Erythroblast (primary cell): Measurements from ENCODE around the gene TCAF1.

ENCODE experiments used
- DNase-seq, 2 experiments: peaks; one replicate each; lab custom pipeline; 2025; lab: John Stamatoyannopoulos, UW
- GATA1 ChIP-seq: IDR thresholded peaks from 2 replicates; pipeline ENCODE4 v1.6.1; 2011; ENCODE audit warnings: low read depth, mild to moderate bottlenecking, control low read depth, low read length, moderate library complexity
- POLR2A ChIP-seq: IDR thresholded peaks from 2 replicates; pipeline ENCODE4 v1.6.1; 2011; ENCODE audit warnings: mild to moderate bottlenecking, low read length

TCAF1 gene

DNA sequence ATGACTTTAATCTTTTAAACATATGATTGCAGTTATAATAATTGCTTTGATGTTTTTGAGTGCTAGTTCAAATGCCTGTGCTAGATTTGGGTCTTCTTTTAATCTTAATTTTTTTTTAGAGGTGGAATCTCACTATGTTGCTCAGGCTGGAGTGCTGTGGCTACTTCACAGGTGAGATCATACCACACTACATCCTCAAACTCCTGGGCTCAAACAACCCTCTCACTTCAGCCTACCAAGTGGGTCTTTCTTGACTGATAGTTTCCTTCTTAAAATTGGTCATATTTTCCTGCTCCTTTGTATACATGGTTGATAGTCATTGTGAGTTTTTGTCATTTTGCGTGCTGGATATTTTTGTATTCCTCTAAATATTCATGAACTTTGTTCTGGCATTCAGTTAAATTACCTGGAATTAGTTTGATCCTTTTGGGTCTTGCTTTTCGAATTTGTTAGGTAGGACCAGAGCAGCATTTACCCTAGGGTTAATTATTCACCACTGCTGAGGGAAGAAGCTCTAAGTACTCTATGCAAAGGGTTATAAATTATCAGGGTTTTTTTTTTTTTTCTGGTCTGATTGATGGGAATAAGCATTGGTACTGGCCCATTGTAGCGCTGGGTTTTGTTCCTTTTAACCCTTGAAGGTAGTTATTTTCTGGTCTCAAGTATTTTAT, 12.1 kb upstream of the TCAF1 start:
- no peak for TF ChIP-seq POLR2A
- DNase-seq = no peak

DNA sequence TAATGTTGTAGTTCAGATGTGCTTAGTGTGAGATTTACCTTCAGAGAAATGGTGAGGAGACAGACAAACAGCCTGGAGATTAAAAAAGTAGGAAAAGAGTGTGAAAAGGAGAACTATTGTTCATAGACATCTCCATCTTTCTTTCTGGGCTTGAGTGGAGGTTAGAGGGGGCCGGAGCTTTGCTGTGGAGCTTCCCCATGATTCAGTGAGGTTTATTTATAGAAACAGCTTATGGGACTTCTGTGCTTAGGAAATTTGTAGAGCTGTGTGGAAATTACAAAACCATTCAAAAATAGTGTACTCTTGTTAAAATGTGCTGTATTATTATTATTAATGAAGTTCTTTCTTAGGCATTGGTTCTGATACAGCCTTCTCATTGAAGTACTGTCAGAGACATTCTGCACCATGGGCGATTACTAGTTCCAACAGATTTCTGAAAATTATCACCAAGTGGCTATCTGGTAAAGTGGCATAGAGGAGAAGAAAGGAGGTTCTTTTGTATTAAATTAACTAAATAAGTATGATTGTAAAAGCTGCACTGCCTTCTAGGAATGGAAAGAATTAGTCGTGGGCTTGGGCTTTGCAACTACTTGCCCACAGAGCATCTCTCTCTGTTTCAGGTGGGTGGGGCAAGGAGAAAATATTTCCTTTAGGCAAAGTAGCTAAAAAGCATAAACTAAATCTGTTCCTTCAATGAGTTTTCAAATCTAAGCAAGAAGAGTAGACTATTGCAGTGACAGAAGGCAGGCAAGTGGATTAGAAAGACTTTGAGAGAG, 8.7 kb upstream of the TCAF1 start:
- no peak for DNase-seq
- TF ChIP-seq GATA1 = no peak
- no peak for TF ChIP-seq POLR2A

DNA sequence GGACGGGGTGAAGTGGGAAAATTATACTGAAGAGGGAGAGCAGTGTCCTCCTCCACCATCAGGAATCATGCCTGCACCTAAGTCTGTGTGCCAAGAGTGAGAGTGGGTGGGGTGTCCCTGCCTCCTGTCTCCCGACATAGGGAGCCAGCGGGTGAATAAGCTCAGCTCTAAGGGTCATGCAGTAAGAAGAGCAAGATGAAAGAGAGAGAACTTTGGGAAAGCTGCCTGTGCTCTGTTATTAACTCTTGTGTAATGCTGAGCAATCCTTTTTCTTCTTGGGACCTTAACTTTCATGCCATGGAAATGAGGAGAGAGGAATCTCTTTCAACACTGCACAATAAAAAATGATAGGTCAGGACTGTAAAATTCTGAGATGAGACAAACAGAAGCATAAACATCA, 7.9 kb upstream of the TCAF1 start:
- no peak for DNase-seq
- TF ChIP-seq POLR2A = no peak
- no peak for TF ChIP-seq GATA1

DNA sequence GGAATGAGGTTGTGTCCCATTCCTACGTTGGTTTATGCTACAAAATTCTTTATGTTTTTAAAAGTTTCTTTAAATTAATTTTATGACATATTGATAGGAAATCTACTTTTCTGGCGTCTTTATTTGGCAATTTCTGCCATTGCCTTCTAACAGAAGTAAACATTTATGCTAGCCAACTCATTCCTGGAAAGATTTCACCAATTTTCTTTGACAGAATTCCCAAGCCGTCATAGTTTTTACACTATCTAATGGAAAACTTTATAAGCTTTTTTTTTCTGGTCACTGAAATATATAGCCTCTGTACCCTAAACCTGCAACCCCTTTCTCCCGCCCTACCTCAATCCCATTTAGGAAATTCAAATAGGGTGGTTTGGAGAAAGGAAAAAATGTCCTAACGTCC, 6.1 kb upstream of the TCAF1 start:
- no peak for DNase-seq
- TF ChIP-seq GATA1 (no peak), POLR2A (no peak)

DNA sequence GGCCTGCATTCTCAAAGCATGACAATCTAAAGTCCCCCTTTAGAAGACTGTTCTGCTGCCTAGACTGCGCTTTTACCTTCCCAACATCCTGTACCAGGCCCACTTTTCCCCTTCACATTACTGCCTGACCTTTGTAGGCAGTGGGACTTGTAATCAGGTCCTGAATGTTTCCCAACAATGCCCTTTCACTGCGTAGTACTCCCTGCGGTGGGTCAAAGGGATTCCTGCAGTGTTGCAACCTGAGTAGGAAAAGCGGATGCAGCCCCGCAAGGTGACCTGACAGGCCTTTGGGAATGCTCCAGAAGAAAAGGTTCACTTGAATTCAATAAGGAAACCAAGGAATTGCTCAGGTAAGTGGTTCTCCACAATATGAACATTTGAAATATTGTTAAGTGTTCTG, 4.9 kb upstream of the TCAF1 start:
- DNase-seq = no peak
- no peak for TF ChIP-seq POLR2A
- TF ChIP-seq GATA1 = no peak

DNA sequence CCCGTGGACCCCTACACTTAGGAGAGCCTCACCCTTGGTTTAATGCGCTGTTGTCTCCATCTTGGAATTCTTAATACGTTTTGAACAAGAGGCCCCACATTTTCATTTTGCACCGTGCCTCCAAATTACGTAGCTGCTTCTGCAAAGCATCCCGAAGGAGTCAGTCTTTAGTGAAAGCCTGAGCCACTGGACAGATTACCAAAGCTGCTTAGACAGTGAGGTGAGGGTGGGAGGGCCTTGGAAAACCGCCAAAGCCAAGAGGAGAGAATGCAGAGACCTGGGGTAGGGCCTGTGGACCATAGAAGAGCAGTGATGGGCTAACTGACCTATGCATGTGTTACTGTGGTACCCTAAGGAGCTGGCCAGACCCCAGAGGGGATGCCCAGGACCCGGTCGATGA, 4.2 kb upstream of the TCAF1 start:
- DNase-seq = no peak
- no peak for TF ChIP-seq GATA1
- TF ChIP-seq POLR2A = no peak

DNA sequence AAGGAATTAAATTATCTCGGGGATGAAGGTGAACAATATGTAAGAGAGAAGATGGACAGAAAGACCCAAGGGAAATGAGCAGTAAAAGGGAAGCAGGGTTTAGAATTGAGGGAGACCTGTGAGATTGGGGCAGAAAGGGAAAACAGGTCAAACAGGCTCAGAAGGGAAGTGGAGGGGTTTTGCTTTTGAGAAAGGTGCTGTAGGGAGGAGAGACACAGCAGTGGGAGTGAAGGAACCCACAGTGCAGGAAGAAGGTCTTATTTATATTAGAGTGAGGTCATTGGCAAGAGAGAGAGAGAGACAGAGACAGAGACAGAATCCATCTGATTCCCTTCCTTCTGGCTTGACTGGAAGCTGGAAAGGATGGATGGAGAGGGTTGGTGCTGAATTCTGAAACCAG, 3.5 kb upstream of the TCAF1 start:
- TF ChIP-seq GATA1 = no peak
- no peak for TF ChIP-seq POLR2A
- DNase-seq = no peak

DNA sequence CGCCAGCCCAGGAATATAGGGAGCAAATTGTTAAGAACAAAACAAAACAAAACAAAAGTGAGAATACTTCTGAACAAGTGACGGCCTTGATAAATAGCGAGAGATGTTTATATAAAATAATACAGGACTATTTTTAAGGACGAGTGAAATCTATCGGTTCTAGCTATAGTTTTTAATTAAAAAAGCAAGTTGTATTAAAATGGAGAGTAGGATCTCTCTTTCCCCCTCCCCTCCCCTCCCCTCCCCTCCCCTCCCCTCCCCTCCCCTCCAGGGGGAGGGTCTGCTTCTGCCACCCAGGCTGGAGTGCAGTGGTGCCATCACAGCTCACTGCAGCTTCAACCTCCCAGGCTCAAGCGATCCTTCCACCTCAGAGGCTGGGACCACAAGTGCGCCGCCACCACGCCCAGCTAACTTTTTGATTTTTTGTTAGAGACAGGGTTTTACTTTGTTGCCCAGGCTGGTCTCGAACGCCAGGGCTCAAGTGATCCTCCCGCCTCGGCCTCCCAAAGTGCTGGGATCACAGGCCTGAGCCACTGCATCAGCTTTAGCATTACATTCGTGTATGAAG, 440 bp upstream of the TCAF1 start:
- DNase-seq = no peak
- TF ChIP-seq POLR2A = no peak
- no peak for TF ChIP-seq GATA1

DNA sequence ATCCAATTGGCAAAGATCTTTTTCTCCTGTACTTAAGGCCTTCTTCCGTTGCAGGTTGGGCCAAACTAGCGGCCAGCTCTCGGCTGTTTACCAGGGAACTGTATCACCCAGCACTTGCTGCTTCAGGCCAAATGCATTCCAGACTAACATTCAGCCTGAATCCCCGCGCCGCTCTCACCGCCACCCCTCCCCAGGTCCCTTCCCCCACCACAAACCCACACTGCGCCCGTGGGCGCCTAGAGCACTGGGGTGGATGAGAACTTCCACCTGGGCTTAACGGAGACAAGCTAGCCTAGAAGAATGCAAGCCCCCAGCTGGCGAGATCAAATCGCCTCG, 676 bp downstream of the TCAF1 start:
- TF ChIP-seq GATA1 (no peak), POLR2A (no peak)
- no peak for DNase-seq

DNA sequence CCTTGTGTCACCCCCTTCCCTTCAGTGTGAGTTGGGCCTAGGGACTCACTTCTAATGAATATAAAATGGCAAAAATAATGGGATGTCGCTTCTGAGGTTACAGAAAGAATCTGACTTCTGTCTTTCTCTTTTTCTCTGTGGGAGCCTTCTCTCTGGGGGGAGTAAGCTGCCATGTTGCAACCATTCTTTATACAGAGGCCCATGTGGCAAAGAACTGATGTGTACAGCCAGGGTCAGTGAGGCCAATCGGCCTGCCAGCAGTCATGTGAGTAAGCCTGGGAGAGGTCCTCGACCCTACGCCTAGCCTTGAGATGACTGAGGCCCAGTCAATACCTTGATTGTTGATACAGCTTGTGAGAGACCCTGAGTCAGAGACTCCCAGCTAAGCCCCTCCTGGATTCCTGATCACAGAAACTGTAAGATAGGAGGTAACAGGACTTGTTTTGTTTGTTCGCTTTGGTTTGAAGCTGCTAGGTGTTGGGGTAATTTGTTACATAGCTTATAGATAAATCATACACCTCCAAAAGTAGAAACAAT, 1.7 kb downstream of the TCAF1 start:
- no peak for DNase-seq
- TF ChIP-seq GATA1 = no peak
- TF ChIP-seq POLR2A = no peak

DNA sequence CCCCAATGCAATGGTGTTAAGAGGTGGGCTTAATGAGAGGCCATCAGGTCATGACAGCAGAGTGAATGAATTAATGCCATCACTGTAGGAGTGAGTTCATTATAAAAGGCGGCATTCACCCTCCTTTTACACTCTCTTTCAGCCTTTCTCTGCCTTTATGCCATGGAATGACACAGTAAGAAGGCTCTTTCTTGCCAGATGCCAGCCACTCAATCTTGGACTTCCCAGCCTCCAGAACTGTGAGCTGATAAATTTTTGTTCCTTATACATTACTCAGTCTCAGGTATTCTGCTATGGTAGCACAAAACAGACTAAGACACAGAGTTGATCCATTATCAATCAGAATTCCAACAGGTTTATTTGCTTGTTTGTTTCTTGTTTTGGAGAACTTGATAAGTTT, 3.2 kb downstream of the TCAF1 start:
- no peak for DNase-seq
- TF ChIP-seq GATA1 (no peak), POLR2A (no peak)

DNA sequence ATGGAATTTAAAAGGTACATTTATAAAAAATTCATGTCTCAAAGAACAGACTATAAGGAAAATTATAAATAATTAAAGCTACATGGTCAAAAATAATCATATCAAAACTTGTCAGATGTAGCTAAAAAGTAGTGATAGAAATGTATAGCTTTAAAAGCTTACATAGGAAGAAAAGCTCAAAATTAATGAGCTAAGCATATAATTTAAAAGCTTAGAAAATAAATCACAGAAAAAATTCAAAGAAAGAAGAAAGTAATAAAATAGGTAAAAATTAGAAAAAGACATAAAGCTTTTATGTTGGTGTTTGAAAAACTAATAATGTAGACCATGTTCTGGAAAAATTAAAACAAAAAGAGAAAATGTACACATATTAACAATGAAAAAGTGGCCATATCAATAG, 5.3 kb downstream of the TCAF1 start:
- no peak for DNase-seq
- TF ChIP-seq POLR2A (no peak), GATA1 (no peak)

DNA sequence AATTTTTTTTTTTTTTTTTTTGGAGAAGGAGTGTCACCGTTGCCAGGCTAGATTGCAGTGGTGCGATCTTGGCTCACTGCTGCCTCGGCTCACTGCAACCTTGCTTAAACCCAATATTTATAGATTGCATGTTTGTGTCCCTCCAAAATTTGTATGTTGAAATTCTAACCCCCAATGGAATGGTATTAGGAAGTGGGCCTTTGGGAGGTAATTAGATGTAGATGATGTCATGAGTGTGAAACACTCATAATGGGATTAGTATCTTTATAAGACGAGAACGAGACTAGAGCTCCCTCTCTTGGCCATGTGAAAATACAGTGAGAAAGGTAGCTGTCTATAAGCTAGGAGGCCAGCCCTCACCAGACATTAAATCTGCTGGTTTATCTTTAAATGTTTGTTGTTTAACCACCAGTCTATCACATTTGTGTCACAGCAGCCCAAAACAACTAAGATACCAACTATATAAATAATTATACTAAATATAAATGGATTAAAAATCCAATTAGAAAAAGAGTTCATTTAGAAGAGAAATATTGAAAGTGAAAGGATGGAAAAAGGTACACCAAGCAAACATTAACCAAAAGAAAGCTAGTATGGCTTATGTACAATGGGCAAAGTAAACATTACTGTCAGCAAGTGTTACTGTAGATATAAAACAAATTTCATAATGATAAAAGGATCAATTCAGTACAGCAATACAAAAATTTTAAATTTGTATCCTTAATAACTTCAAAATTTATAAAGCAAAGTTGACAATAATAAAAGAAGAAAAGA, 9.3 kb downstream of the TCAF1 start:
- TF ChIP-seq GATA1 (no peak), POLR2A (no peak)
- peak; percentile 63 to 78 for DNase-seq

DNA sequence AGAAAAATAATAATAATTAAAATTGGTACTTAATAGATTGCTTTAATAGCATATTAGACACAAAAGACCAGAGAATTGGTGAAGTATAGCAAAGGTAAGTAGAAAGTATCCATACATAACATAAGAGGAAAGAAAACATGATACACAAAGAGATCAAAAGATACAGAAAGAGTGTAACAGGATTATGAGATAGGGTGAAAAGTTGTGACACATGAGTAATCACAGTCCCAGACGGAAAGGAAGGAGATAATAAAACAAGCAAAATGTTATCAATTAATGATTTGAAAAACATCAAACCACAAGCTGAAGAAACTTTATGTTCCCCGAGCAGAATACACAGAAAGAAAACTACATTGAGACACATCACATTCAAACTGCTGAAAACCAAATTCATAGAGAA, 10.5 kb downstream of the TCAF1 start:
- no peak for TF ChIP-seq POLR2A
- no peak for TF ChIP-seq GATA1
- no peak for DNase-seq
